Fibroblast of peridontal ligament (primary cell): ENCODE results near the gene MAGI2.
A peak's percentile ranks its signal among the peaks of the same experiment; 100 is the strongest.

Source experiments
- DNase-seq: peaks from one replicate; pipeline ENCODE4 v3.0.0-alpha.2; 2010; ENCODE audit errors: extremely low read depth

MAGI2 gene

GRCh38 chr7:78788464-78788863, 665.0 kb downstream of the MAGI2 start:
- DNase-seq, result no peak

DNA sequence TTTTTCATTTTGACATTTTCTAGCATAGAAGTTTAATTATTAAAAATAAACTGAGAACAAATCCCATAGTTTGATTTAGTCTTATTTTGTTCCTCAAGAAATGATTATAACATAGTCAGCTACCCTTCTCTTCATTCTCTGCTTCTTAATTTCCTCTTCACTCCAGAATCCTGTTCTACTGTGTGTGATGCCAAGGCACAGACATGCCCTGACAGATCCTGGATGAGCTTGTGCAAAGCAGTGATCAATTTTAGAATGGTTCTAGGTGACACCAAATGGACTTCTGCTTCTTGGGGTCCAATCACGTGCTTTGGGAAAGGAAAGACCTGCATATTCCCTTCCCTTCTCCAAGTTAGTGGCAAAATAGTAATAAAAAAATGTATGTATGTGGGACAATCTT, 665.6 kb downstream of the MAGI2 start:
- peak; percentile 17 for DNase-seq

DNA sequence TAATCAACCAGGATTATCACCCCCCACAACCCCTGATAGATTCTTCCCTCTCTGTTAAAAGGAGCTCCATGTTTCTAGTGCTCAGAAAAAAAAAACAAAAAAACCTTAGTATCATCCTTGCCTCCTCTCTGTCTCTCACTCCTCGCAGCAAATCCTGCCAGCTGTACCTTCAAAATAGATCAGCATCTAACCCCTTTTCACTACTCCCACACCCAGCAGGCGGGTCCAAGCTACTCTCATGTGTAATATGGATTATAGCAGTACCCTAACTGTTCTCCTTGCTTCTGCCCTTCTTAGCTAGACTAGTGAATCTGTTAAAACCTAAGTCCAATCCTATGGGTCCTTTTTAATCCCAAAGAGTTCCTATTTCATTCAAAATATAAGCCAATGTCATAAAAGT, 667.4 kb downstream of the MAGI2 start:
- no peak for DNase-seq

DNA sequence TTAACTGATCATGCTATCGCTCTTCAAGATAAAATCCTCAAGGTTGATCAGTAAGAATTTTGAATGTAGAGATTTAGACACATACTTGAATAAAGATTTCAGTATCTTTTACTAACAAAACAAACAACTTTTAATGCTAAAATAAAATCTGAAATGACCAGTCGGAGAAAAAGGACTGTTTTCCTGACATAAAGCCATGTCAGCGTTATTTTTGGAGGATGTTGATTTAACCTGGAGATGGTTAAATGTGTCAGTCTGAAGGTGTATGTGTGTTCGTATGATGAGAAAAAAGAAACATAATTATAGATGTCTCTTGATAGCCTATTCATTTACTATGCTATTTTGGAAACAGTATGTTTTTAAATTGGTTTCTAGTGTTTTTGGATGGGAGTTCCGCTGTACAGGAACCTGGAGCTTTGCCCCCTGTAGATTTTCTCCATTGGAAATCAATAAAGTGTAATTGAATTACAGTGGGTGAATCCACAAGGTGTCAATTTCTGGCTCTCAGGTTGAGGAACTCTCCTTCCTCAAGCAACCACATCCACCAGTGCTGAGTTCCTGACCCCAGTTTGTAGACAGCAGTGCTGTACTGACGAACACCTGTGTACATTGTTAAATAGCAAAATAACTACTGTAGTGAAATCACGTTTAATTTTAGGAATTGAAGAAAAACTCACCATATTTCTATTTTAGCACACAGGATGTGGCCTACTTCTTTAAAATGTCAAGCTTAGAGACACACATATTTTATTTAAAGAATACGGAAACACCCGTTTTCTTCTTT, 670.1 kb downstream of the MAGI2 start:
- no peak for DNase-seq

DNA sequence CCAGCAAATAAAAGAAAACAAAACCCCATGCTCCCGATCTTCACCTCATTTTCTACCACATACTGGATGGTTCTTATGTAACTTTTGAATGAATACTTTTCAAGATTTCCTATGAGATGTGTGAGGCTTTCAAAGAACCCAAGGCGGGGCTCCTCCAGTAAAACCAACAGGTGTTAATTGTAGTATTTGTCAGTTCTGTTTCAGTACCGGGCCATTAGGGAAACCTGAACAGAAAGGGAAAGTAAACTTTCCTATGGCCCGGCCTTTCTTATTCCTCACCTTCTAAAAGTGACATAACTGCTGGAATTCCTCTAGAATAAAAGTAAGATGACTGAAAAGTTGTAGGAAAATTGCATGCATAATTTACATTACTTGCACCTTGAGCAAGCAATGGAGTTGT, 672.9 kb downstream of the MAGI2 start:
- DNase-seq, result no peak

- no peak for DNase-seq
These were observed 673.7 kb downstream of the MAGI2 start for GRCh38 chr7:78779788-78780187.

DNA sequence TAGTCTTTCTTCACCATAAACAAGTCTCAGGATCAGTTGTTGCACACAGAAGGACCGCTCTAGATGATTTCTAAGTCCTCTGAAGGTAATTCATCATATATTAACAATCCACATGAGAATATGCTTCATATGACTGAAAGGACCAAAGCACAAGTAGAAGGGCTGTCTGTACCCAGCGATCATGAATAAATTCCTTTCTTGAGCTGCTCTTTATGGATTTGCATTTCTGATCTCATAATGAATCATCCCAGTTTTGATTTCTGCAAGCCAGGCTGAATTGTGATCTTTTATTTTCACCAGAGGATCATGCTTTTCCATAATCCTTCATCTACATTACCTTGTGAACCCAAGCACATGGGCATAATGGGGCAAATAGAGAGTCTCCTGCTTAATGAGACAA, 675.6 kb downstream of the MAGI2 start:
- DNase-seq, result peak; percentile 38

DNA sequence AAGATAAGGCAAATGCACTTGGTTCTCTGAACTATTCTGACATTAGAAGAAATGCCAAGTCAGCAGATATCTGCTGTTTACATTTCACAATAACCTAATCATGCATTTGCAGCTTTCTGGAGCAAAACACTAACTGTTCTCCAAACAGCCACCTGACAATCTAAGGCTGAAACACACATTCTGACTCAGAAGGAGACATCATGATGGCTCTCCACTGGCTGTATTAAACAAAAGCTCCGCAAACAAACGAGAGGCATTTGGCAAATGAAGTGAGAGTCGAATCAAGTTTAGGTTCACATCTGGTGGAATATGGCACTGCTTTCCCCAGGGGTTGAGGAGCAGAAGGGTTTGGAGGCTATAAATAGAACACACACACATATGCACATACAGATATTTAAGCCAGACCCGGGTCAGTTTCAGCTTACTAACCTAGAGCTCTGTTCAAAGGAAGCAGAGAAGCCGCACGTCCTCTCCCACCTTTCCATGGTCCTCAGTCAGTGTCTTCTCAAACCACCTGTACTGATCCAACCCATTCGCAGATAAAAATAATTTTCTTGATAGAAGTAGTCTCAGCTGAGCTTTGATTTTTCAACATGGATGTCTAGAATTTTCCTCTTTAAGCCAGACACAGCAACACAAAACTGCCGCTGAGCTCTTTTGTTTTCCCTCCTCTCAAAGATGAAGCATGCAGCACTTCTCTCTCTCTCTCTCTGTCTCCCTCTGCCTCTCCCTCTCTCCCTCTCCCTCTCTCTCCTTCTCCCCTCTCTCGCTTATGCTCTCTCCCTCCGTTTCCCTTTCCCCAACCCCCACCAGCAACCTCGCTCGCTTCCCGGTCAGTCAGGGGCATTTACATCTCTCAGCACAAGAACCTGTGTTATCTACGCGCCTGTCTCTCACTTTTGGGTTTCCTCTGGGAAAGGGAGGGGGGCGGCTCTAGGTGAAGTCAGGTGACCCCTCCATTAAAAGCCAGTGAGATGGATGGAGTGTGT, 682.8 kb downstream of the MAGI2 start:
- DNase-seq, result peak; percentile 71

DNA sequence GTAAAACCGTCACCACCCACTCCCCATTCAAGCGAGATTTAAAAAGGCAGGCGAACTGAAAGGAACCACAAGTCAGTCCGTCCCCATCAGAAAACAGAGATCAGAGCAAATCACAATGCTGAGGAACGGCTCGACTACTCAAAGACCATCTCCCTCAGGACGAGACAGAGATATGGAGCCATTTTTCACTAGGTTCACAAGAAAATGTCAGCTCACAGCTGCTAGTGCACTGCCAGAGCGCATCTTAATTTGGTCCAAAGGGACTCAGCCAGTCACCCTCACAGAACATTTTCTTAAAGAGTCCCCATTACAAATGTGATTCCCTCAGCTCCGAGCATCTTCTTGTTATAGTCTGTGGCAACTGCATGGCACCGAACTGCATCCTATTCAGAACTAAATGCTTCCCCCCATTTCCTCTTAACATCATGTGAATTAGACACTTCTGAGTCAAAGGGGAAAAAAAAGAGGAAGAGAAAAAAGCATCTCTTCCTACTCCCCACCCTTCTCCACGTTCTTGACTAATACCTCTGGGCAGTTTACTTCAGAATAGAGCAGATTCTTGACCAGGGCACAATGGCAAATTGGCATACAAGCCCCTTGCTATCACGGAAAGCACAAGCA, 683.9 kb downstream of the MAGI2 start:
- DNase-seq, result no peak

- no peak for DNase-seq
These were observed 684.6 kb downstream of the MAGI2 start for GRCh38 chr7:78768859-78769258.

- no peak for DNase-seq
These were observed 687.3 kb downstream of the MAGI2 start for GRCh38 chr7:78765943-78766729.

GRCh38 chr7:78764571-78764970, 688.9 kb downstream of the MAGI2 start:
- DNase-seq, result no peak

DNA sequence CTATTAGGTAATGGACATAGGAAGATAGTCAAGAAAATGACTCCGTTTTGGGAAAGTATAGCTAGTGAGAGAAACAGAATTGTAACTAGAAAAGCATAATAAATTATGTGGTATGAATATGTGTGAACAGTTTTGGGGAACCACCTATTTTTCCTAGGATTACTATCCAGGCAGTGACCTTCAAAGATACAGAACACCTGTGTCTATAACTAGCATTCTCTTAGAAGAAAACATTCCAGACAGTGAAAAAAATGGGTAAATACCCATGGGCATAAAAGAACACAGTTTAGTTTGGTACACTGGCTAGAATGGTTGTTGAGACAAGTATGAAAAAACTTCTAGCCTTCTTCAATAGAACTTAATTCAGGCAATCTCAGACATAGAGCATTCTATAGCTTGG, 690.8 kb downstream of the MAGI2 start:
- no peak for DNase-seq

DNA sequence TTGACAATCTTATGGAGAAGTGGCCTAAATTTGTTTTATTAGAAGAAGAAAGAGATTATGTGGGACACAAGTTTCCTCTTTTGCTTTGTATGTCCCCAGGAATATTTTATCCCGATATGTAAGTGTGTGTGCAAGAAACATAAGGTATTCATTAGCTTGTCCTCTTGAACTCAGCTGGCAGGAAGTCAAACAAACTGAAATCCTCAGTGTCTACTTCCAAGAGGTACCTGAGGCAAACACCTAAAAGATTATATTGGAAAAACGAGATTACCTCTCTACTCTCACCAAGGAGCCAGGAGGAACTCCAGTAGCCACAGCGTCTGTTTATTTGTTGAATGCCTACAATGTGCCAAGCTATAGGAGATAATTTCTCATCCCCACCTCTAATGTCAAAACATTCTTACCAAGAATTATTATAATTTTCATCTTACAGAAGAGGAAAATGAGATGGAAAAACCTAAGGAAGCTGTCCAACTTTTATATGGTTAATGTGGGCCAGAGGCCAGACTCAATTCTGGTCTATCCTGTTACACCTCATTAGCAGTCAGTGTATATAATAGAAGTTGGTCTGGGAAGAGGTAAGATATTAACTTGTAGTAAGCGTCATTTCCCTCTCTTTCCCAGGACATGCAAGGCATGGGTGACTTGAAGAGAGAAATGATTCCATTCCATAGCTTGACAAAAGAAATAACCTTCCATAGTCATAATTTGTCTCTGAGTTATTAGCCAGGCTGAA, 692.7 kb downstream of the MAGI2 start:
- DNase-seq, result no peak

GRCh38 chr7:78752554-78752953, 700.9 kb downstream of the MAGI2 start:
- no peak for DNase-seq

DNA sequence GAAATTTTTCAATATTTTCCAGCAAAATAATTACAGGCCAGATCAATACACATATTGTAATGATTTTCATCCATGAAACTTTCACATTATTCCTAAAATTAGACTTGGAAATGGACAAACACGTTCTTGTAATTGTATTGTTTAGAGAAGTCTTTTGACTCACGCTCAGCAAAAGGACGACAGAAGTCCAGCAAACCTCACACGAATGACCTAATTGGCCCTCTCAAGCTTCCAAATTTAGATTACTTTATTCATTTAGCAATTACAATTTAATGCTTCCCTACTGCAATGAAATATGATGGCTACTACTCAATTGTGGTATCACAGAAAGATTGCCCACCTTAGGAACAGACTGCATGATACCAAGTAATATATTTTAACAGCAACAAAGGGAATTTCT, 702.2 kb downstream of the MAGI2 start:
- no peak for DNase-seq

- DNase-seq, result no peak
These were observed 704.3 kb downstream of the MAGI2 start for GRCh38 chr7:78749052-78749746.

- no peak for DNase-seq
These were observed 705.9 kb downstream of the MAGI2 start for GRCh38 chr7:78747592-78747991.

GRCh38 chr7:78746301-78746700, 707.2 kb downstream of the MAGI2 start:
- peak; percentile 13 for DNase-seq

DNA sequence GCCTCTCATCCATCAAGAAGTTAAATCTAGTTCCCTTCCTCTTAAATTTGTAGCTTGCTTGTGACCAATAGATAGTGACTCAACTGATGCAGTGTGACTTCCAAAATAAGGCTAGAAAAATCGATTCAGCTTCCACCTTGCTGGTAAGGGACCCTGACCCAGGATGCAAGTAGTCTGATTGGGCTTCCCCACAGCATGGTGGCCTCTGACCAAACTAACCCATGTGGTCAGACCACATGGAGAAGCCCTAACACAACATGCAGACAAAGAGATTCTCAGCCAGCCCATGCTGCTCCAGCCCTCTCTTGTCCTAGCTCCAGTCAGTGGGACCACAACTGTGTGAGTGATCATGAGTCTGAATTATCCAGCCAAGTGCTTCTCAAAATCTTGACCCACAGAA, 710.8 kb downstream of the MAGI2 start:
- DNase-seq, result no peak
